ENCODE data around the gene CASS4. TPM values are rescaled to one million over a fixed set of nuclear protein-coding genes. Genes with fewer than 3 reads are reported as not detected.
A peak's percentile ranks its signal among the peaks of the same experiment; 100 is the strongest.

The CASS4 gene
- total and polyA plus RNA-seq, 9 of the 15 experiments (the other 6 are each of a cell fraction or from before 2014, with no cell fraction given), result 8.1 to 53.8 (median 26.7) TPM

GRCh38 chr20:56411759-56412472, at the start of gene CASS4 (continued):
- TF ChIP-seq KHSRP (IDR thresholded peaks at IDR 0.05), result peak; percentile 55; the same call in 1 of the 2 replicates
- TF ChIP-seq RB1 (IDR thresholded peaks at IDR 0.05; ENCODE audit: low read depth), result peak; percentile 25
- peak; percentile 92 for TF ChIP-seq GTF2E2 (tag; IDR thresholded peaks at IDR 0.05)
- peak; percentile 90; the same call in 1 of the 2 replicates for TF ChIP-seq ZNF395 (CRISPR knock-in tag; IDR thresholded peaks at IDR 0.05)
- TF ChIP-seq PYGO2 (tag; IDR thresholded peaks at IDR 0.05), result peak; percentile 24
- TF ChIP-seq AFF4 (CRISPR knock-in tag; IDR thresholded peaks at IDR 0.05), result peak; percentile 24; the same call in 1 of the 2 replicates
- TF ChIP-seq TBP (optimal IDR thresholded peaks at IDR 0.05; ENCODE audit: low read depth, low read length), result peak; percentile 97
- TF ChIP-seq NCOA6 (IDR thresholded peaks at IDR 0.05), result peak; percentile 40; the same call in 1 of the 2 replicates
- peak; percentile 38; the same call in 1 of the 2 replicates for TF ChIP-seq RAD51 (IDR thresholded peaks at IDR 0.05; ENCODE audit: borderline replicate concordance, low read depth)
- TF ChIP-seq MECOM (CRISPR knock-in tag; IDR thresholded peaks at IDR 0.05), result peak; percentile 52; the same call in 1 of the 2 replicates
- 0 out of 2 replicates have a peak, but pooled peaks have one; percentile 38 for TF ChIP-seq HIVEP1 (CRISPR knock-in tag; IDR thresholded peaks at IDR 0.05)
- peak; percentile 71; the same call in 1 of the 2 replicates for TF ChIP-seq MTA1 (IDR thresholded peaks at IDR 0.05; ENCODE audit: borderline replicate concordance)
- 0 out of 2 replicates have a peak, but pooled peaks have one; percentile 10 for TF ChIP-seq ARID2 (IDR thresholded peaks at IDR 0.05)
- TF ChIP-seq ZNF311 (CRISPR knock-in tag; IDR thresholded peaks at IDR 0.05), result no peak
- TF ChIP-seq EP400 (IDR thresholded peaks at IDR 0.05), result peak; percentile 88
- TF ChIP-seq TCF7 (IDR thresholded peaks at IDR 0.05; ENCODE audit: borderline replicate concordance), result peak; percentile 100
- peak in 1 of 2 experiments; percentile 94 for TF ChIP-seq AFF1 (IDR thresholded peaks at IDR 0.05; ENCODE audit: low read depth in 1 of 2, partially characterized antibody in 2 of 2)
- no peak for TF ChIP-seq ZNF277 (CRISPR knock-in tag; IDR thresholded peaks at IDR 0.05; ENCODE audit: borderline replicate concordance)
